Measurements from ENCODE around the gene FSTL4.

FSTL4 gene

GRCh38 chr5:133285583-133286021 is 326.7 kb downstream of the FSTL4 start:
- no peak overlapping the region for H3K4me3 ChIP-seq (IDR thresholded peaks at IDR 0.05; ENCODE audit: insufficient read depth, low read depth, low read length)
- no peak overlapping the region for H2AFZ ChIP-seq (ENCODE audit: low read depth)
- TF ChIP-seq CTCF (conservative IDR thresholded peaks at IDR 0.05; ENCODE audit: low read depth, low read length): no peak
- H3K4me1 ChIP-seq (ENCODE audit: low read depth, poor library complexity, severe bottlenecking): no peaks in the 10 kb centered on the region
- no peaks in the 10 kb centered on the region for H3K79me2 ChIP-seq (ENCODE audit: insufficient read depth, low read depth)
- no peak overlapping the region for H3K9ac ChIP-seq
- H3K4me2 ChIP-seq: no peak overlapping the region
- H4K20me1 ChIP-seq (ENCODE audit: insufficient read depth): no peaks in the 10 kb centered on the region
- H3K27ac ChIP-seq: no peak overlapping the region
- no peaks in the 10 kb centered on the region for H3K27me3 ChIP-seq (ENCODE audit: insufficient read depth, low read depth)
- no peaks in the 10 kb centered on the region for H3K36me3 ChIP-seq (ENCODE audit: insufficient read depth)

GRCh38 chr5:133284306-133284705 is 328.0 kb downstream of the FSTL4 start:
- H3K9ac ChIP-seq: no peak overlapping the region
- no peak overlapping the region for H2AFZ ChIP-seq (ENCODE audit: low read depth)
- no peaks in the 10 kb centered on the region for H3K4me1 ChIP-seq (ENCODE audit: low read depth, poor library complexity, severe bottlenecking)
- no peaks in the 10 kb centered on the region for H3K36me3 ChIP-seq (ENCODE audit: insufficient read depth)
- no peak overlapping the region for H3K4me2 ChIP-seq
- no peak overlapping the region for H3K4me3 ChIP-seq (IDR thresholded peaks at IDR 0.05; ENCODE audit: insufficient read depth, low read depth, low read length)
- no peaks in the 10 kb centered on the region for H3K79me2 ChIP-seq (ENCODE audit: insufficient read depth, low read depth)
- H4K20me1 ChIP-seq (ENCODE audit: insufficient read depth): no peaks in the 10 kb centered on the region
- H3K27ac ChIP-seq: no peak overlapping the region
- no peaks in the 10 kb centered on the region for H3K27me3 ChIP-seq (ENCODE audit: insufficient read depth, low read depth)
- TF ChIP-seq CTCF (conservative IDR thresholded peaks at IDR 0.05; ENCODE audit: low read depth, low read length): no peak

GRCh38 chr5:133278317-133278716 is 334.0 kb downstream of the FSTL4 start:
- Histone ChIP-seq H3K4me3 (IDR thresholded peaks at IDR 0.05; ENCODE audit: insufficient read depth, low read depth, low read length) (no peak overlapping the region), H2AFZ (ENCODE audit: low read depth) (no peak overlapping the region), H4K20me1 (ENCODE audit: insufficient read depth) (no peaks in the 10 kb centered on the region), H3K27me3 (ENCODE audit: insufficient read depth, low read depth) (no peaks in the 10 kb centered on the region), H3K4me1 (ENCODE audit: low read depth, poor library complexity, severe bottlenecking) (no peaks in the 10 kb centered on the region), H3K4me2 (no peak overlapping the region), H3K79me2 (ENCODE audit: insufficient read depth, low read depth) (no peaks in the 10 kb centered on the region), H3K27ac (no peak overlapping the region), H3K9ac (no peak overlapping the region), H3K36me3 (ENCODE audit: insufficient read depth) (no peaks in the 10 kb centered on the region)
- TF ChIP-seq CTCF (conservative IDR thresholded peaks at IDR 0.05; ENCODE audit: low read depth, low read length): no peak

GRCh38 chr5:133277744-133278143 is 334.6 kb downstream of the FSTL4 start:
- no peak for TF ChIP-seq CTCF (conservative IDR thresholded peaks at IDR 0.05; ENCODE audit: low read depth, low read length)

More at GRCh38 chr5:133277744-133278143, 334.6 kb downstream of the FSTL4 start:
- H3K36me3 ChIP-seq (ENCODE audit: insufficient read depth): no peaks in the 10 kb centered on the region
- H3K79me2 ChIP-seq (ENCODE audit: insufficient read depth, low read depth): no peaks in the 10 kb centered on the region
- H3K27ac ChIP-seq: no peak overlapping the region
- H2AFZ ChIP-seq (ENCODE audit: low read depth): no peak overlapping the region
- no peaks in the 10 kb centered on the region for H4K20me1 ChIP-seq (ENCODE audit: insufficient read depth)
- no peaks in the 10 kb centered on the region for H3K4me1 ChIP-seq (ENCODE audit: low read depth, poor library complexity, severe bottlenecking)
- H3K4me2 ChIP-seq: no peak overlapping the region
- no peak overlapping the region for H3K4me3 ChIP-seq (IDR thresholded peaks at IDR 0.05; ENCODE audit: insufficient read depth, low read depth, low read length)
- H3K9ac ChIP-seq: no peak overlapping the region
- H3K27me3 ChIP-seq (ENCODE audit: insufficient read depth, low read depth): no peaks in the 10 kb centered on the region

Data from KMS-11 (cell line).